Activated CD8-positive, alpha-beta memory T cell treated with anti-CD3 and anti-CD28 coated beads for 48 hours (primary cell): ENCODE data around the gene CFAP61.

Source experiments
- DNase-seq, 3 experiments: peaks; one replicate each; pipeline ENCODE4 v3.0.0-alpha.2; 2020; ENCODE audit warnings: low read depth in 2 of 3, low spot score in 2 of 3

CFAP61 gene

GRCh38 chr20:20160520-20160919, 108.2 kb downstream of the CFAP61 start:
- no peak for DNase-seq

DNA sequence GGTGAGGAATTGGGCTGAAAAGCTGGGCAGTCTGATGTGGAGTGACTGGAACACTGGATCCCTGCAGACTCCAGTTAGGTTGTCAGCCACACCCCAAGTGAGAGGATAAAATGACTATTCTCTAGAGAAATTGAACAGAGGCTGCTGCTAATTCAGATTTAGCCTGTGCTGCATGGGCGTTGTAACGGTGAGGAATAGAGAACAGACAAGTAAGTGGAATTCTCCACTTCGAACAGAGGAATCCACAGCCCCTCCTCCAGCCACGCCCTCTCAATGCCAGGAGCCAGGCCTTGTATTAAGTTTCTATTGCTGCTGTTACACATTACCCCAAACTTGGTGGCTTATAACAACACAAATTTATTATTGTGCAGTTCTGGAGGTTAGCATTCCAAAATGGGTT, 109.3 kb downstream of the CFAP61 start:
- no peak for DNase-seq

- DNase-seq: no peak
These were observed 115.4 kb downstream of the CFAP61 start for GRCh38 chr20:20167698-20168097.

GRCh38 chr20:20173254-20173653, 120.9 kb downstream of the CFAP61 start:
- DNase-seq: no peak

- no peak for DNase-seq
These were observed 121.9 kb downstream of the CFAP61 start for GRCh38 chr20:20174089-20174835.

GRCh38 chr20:20181322-20181721, 129.0 kb downstream of the CFAP61 start:
- DNase-seq: no peak

DNA sequence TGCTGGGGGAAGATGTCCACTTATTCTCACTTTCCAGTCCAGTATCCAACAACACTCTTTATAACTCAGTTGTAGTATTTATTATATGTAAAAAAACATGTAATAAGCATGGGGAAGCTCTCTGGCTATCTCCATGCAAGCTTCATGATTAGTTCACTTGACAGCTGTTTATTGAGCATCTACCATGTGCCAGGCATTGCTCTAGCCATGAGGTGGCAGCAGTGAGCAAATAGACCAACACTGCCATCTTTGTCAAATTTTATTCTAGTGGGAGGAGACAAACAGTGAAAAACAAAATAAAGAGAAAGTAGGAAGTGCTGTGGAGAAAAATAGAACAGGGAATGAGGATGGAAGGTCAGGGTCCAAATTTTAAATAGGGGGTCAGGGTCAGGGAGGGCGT, 131.8 kb downstream of the CFAP61 start:
- no peak for DNase-seq

- DNase-seq: no peak
These were observed 132.4 kb downstream of the CFAP61 start for GRCh38 chr20:20184706-20185105.

- DNase-seq: no peak
These were observed 136.3 kb downstream of the CFAP61 start for GRCh38 chr20:20188647-20189046.

DNA sequence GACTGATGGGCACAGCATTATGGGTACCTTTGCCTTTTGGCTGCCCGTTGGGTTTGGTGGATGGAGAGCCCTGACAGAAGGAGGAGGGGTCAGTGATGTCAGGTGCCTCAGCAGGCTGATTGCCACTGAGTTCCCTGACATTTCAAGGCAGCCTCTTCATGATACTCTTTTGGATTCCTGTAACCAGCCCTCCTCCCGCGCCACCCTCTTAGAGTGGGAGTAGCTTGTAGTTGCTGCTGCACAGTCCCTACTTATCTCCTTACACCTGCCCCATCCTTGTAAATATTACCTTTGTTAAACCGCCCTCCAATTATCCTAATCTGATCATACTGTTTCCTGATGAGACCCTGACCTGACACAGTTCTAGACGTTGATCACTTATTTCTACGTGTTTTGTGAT, 140.0 kb downstream of the CFAP61 start:
- no peak for DNase-seq

- DNase-seq: no peak
These were observed 142.8 kb downstream of the CFAP61 start for GRCh38 chr20:20195021-20195705.

- DNase-seq: no peak
These were observed 144.3 kb downstream of the CFAP61 start for GRCh38 chr20:20196610-20197009.

DNA sequence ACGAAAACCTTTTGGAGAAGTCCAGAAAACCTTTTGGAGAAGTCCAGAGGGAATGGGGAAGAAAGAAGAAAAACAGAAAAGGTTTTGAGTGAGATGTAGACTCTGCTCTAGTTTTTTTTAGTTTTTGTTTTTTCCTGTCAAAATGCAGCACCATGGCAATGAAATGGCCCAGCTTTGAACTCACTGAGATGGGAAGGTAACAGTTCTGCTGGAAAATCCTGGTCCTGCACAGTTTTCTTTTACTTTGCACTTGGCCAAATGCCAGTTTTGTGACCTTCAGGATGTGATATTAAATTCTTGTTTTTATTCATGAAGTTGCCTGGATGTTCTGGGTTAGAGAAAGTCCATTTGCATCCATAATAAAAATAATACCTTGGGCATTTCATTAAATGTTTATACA, 145.7 kb downstream of the CFAP61 start:
- no peak for DNase-seq

- no peak for DNase-seq
These were observed 147.2 kb downstream of the CFAP61 start for GRCh38 chr20:20199361-20200160.

- no peak for DNase-seq
These were observed 148.8 kb downstream of the CFAP61 start for GRCh38 chr20:20201124-20201523.

DNA sequence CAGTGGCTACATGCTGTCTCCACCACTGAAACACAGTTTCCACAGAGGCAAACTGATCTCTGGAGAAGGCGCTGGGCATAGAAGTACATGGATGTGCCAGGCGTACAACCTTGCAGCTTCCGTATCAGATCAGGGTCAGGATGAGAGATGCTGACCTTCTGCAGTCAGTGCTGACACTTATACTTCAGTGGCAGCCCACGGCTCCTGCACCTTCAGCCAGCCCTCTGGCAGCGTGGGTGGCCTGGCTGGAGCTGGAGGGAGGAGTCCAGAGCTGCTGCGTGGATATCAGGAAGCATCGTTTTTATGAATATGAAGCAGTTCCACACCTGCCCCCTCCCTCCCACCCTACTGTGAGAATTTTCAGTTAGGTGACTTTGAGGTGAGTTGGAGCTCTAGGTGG, 149.3 kb downstream of the CFAP61 start:
- DNase-seq: no peak

- DNase-seq: no peak
These were observed 150.4 kb downstream of the CFAP61 start for GRCh38 chr20:20202768-20203167.

DNA sequence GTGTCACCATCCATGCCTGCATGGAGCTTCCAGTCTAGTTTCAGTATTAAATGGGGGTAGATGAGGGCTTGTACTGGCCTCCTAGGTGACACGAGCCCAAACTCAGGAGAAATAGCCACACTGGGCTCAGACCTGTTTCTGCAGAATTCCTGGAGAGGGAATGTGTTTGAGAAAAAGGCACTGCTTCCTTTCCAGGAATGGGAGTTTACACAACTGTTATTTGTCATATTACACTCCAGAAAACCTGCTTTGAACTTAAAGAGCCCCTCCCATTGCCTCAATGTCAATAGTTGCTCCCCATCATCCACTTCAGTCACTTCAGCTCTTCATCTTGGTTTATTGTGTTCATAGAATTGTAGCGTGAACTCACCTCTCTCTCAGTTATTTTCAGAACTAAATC, 151.5 kb downstream of the CFAP61 start:
- no peak for DNase-seq

- DNase-seq: no peak
These were observed 151.9 kb downstream of the CFAP61 start for GRCh38 chr20:20204256-20204655.

- no peak for DNase-seq
These were observed 153.0 kb downstream of the CFAP61 start for GRCh38 chr20:20205141-20205861.

GRCh38 chr20:20205862-20206236, 153.5 kb downstream of the CFAP61 start:
- DNase-seq: no peak
